NCI-H2227 (cell line): Measurements from ENCODE around the gene OGFR.
A peak's percentile ranks its signal among the peaks of the same experiment; 100 is the strongest.

Source experiments
- DNase-seq: peaks from one replicate; lab custom pipeline; 2025; ENCODE audit not compliant: unreplicated experiment; lab: John Stamatoyannopoulos, UW

Gene OGFR

DNA sequence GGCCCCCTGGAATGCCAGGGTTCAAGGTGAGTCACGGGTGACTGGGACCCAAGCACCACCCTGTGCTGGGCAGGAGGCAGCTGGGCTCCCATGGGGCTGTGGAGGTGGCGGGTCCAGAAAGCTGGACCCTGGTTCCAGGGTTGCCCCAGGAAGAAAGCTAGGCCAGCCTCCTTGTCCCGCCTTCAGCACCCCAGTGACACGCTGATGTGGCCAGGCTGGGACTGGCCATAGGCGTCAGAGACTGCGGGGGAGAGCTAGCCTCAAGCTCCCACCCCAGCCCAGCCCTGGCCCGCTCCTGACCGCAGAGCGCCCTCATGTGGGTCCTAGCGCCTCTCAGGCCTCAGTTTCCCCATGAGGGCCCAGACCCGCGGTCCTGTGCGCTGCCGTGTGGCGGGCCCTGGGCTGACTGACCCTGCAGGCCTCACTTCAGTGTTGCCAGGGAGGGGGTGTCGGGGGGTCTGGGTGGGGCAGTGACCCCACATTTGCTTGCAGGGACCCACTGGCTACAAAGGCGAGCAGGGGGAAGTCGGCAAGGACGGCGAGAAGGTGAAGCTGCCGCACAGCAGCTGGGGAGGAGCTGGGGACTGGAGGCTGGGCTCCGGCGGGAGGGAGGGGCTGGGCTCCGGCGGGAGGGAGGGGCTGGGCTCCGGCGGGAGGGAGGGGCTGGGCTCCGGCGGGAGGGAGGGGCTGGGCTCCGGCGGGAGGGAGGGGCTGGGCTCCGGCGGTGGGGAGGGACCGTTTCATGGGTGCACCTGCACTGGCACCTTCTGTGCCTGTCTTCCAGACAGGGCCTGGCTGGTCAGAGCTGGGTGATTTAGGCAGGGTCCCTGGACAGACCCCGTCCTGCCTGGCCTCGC, 20.1 kb downstream of the OGFR start:
- DNase-seq = peak; percentile 67

DNA sequence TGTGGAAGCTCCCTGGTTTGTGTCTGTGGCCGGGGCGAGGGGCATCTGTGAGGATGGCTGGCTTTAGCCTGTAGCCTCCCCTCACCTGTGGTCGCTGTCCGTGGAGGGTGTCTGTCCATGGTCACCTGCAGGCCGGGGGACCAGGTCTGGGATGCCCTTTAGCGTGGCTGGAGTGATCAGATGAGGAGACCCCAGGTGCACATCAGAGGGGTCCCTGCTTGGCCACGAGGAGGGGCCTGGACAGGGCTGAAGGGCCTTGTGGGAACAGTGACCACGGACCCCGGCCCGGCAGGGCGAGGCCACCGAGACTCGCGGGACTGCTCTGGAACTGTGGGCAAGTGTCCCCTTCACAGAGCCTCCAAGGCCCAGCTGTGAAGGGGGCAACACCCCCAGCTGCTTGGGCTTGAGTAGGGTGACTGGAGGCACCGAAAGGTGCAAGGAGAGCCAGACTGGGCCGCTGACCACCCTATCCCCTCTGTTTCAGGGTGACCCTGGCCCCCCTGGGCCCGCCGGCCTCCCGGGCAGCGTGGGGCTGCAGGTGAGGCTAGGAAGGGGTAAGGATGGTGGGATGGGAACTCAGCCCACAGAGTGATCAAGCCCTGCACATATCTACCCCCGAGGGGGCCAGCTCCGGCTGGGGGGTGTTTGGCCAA, 20.8 kb downstream of the OGFR start:
- DNase-seq = no peak

DNA sequence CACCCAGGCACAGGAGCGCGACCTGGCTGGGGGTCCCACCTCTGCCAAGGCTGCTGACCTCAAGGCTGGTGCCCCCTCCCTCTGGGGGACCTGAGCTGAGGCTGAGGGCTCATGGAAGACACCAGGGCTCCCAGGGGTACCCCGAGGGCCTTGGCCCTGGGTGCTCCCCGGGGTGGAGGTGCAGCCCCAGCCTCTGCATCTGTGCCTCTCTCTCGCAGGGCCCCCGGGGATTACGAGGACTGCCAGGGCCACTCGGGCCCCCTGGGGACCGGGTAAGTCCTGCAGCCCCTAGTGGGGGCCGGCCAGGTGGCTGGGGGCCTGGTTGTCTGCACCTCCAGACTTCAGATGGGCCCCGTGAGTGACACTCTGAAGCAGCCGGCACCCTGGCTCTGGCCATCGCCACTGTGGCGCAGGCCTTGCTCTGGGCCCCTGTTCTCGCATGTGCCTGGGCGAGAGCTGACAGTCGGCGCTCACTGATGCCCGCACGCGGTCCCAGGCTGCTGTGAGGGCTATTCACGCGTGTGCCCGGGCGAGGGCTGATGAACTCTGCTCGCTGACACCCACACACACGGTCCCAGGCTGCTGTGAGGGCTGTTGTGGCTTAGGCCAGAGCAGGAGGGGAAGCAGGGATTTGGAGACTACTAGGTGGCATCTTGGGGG, 21.5 kb downstream of the OGFR start:
- no peak for DNase-seq

GRCh38 chr20:62826646-62827310, 22.1 kb downstream of the OGFR start:
- no peak for DNase-seq

DNA sequence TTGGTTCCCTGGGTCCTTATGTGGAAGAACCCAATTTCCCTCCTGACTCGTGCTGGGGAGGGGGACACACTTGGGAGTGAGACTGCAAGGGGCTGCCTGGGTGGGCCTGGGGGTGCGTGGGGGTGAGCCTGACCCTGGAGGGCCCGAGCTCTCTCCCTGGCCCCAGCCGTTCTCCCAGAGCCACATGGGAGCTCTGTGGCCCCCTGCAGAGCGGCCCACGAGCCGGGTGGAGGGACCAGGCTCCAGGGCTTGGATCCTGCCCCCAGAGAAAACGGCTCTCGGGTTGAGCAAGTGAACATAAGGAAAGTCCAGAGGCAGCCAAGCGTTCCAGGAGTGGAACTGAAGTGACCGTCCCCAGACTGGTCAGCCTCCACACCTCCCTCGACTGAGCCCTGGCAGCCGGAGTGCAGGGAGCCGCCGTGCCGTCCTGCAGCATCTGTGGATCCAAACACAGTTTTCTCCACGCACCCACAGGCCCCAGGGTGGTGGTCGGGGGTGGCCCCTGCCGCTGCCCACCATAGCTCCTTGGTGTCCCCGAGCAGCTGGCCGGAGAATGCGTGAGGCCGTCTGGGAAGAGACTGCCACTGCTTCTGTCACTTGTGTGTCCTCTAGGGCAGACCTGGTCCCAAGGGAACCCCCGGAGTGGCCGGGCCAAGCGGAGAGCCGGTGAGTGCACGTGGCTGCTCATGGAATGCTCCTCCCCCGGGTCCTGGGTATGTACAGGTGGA, 22.8 kb downstream of the OGFR start:
- no peak for DNase-seq

DNA sequence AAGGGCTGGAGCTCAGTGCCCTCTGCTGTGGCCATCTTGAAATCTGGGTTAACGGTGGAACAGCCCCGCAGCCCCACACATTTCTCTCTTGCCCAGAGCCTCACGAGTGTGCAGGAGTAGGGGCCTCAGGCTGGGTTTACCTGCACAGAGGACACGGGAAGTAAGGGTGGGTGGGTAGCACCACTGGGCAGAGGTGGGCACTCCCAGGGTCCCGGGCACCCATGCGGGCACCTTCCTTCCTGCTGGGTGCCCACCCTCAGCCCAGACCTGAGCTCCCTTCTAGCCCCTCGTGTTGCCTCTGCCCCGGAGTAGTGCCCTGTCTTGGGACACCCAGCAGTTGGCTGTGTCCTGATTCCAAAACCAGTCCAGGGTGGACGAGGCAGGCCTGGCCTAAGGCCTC, 23.4 kb downstream of the OGFR start:
- DNase-seq = no peak

GRCh38 chr20:62828511-62829230, 24.0 kb downstream of the OGFR start:
- DNase-seq = no peak

DNA sequence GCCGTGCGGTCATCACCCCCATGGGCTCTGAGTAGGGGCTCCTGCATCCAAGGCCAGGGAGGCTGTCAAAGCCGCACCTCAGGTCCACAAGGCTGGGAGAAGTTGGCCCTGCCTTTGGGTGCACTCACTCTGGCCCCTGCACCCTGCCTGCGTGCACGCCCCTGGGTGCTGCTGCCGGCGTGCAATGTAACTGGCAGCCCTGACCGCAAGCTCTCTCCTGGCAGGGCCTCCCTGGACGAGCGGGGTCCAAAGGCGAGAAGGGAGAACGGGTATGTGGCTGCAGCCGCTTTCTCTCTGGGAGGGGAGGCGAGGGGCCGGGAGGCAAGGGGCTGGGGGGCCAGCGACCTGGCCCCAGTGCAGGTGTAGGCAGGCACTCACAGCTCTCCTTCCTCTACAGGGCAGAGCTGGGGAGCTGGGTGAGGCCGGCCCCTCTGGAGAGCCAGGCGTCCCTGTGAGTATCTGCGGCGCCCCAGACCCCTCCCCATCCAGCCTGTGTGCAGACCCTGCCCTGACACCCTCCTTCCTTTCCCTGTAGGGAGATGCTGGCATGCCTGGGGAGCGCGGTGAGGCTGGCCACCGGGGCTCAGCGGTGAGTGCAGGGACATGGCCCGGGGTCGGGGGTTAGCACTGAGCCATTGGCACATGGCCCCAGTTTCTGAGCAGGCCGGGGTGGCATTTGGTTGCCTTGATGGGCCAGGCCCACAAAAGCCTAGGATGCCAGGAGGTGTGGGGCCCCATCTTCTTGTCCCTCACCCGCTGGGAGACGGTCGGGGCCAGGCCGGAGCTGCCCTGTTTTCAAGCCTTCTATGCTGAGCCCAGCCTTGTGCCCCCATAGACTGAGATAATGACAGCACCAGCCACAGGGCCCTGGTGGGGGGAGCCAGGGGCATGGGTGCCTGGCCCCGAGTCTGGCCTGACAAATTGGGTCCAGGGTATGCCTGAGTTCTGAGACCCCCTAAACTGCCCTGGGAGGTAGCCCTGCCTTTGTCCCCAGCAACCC, 24.9 kb downstream of the OGFR start:
- no peak for DNase-seq

DNA sequence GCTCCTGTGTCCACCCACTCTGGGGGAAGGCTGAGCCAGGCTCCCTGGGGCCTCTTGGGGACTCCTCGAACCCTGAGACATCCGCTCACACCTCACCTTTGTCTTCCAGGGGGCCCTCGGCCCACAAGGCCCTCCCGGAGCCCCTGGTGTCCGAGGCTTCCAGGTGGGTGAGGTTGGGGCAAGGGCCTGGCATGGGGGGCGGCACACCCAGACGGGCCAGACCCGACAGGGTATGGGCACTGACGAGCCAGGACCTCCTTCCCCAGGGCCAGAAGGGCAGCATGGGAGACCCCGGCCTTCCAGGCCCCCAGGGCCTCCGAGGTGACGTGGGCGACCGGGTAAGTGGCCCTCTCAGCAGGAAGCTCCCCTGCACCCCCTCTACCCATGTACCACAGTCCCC, 25.6 kb downstream of the OGFR start:
- DNase-seq = no peak

DNA sequence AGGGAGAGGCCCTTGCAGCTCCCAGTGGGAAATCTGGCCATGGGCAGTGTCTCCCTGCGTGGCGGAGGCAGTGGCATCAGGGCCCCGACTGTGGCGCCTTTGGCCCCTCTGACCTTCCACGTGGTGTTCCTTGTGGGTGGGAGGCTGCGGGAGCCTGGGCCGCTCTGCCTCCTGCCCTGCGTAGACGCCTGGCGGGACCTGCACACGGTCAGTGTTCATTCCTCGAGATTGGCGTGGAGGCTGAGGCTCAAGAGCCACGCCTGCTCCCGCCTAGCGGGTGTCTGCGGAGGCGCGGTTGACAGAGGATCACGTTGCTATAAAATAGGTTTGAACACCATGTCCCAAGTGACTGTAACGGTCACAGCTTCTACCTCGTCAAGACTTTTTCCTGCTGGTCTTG, 26.2 kb downstream of the OGFR start:
- DNase-seq = no peak

DNA sequence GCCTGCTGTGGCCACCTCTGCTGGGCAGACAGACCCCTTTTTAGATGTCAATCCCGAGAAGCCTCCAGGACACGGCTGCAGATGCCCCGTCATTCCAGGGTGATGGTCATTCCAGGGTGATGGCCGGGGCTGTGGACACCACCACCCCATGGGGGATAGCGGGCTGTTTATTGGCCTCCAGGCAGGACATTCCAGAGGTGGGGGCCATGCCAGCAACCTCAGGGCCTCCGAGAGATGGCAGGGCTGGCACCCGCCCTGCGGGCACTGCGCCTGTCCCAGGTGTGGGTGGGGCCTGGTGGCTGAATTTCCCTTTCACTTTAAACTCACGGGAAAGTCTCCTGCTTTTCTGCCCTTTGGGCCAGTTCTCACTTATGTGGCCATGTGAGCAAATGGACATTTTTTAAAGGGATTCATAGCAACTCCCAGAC, 26.7 kb downstream of the OGFR start:
- no peak for DNase-seq

- DNase-seq = no peak
Measured at GRCh38 chr20:62831854-62832211, 27.2 kb downstream of the OGFR start.

- no peak for DNase-seq
Measured at GRCh38 chr20:62832212-62832922, 27.7 kb downstream of the OGFR start.

GRCh38 chr20:62832951-62833391, 28.3 kb downstream of the OGFR start:
- DNase-seq = no peak

- DNase-seq = peak; percentile 54
Measured at GRCh38 chr20:62834967-62835730, 30.5 kb downstream of the OGFR start.

DNA sequence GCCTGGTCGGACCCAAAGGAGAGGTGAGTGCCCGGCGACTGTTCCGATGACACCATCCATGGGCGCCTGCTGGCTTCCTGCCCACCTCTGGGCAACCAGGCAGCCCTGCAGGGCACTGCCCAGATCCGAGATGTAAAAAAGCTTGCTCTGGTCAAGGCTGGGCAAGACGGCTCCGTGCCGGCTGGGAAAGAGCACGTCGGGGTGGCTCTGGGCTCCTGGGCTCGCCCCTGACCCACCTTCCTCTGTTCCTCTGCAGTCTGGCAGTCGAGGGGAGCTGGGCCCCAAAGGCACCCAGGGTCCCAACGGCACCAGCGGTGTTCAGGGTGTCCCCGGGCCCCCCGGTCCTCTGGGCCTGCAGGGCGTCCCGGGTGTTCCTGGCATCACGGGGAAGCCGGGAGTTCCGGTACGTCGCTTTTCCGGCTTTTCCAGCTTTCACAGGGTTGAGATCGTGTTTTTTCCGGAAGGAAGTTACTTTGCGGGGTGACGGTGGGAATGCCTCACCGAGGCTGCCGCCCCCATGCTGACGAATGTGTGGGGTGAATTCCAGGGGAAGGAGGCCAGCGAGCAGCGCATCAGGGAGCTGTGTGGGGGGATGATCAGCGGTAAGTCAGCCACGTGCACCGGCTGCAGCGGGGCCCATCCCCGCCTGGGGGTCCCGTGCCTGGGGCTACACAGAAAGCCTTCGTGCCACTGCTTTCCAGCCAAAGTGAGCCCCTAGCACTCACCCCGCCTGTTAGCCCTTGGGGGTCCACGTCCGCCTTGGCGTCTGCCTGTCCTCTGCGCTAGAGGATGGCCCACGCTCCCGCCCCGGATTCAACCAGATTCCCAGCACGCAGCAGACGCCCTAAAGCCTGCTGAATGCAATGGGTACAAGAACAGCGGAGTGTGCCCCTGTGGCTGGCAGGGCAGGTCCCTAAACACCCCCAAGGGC, 31.6 kb downstream of the OGFR start:
- DNase-seq = no peak
